Astrocyte of the spinal cord (primary cell): Measurements from ENCODE around the gene AUTS2.
"Not testable (repeated sequence)": the region's sequence is repeated elsewhere in the genome, so short reads cannot be mapped to it uniquely, and the experiment has no call there.

Experiments used
- DNase-seq: peaks from one replicate; pipeline ENCODE4 v3.0.0; 2011; ENCODE audit warnings: low read depth, low spot score
- H3K4me3 ChIP-seq: 2 replicates; pipeline ENCODE4 v1.5.1; 2011; ENCODE audit warnings: low read depth, mild to moderate bottlenecking, low read length, moderate library complexity
- CTCF ChIP-seq: IDR thresholded peaks from 2 replicates; pipeline ENCODE4 v1.5.1; 2012; ENCODE audit warnings: low read depth, mild to moderate bottlenecking, low read length, inconsistent platforms
- in situ Hi-C: cut with HindIII; loops from 2 replicates; pipeline ENCODE4 v1.10.0; 2017; ENCODE audit warnings: low sequenced_read_pairs

Gene AUTS2

GRCh38 chr7:70808876-70809275 lies 1210.6 kb downstream of the AUTS2 start:
- TF ChIP-seq CTCF: no peak
- in situ Hi-C loops: no loop called here
- H3K4me3 ChIP-seq: no peak overlapping the region
- no peak for DNase-seq

- TF ChIP-seq CTCF: no peak
- no peak for DNase-seq
- in situ Hi-C loops: no loop called here
- no peak overlapping the region for H3K4me3 ChIP-seq
Measured at GRCh38 chr7:70810558-70811139, 1212.4 kb downstream of the AUTS2 start.

DNA sequence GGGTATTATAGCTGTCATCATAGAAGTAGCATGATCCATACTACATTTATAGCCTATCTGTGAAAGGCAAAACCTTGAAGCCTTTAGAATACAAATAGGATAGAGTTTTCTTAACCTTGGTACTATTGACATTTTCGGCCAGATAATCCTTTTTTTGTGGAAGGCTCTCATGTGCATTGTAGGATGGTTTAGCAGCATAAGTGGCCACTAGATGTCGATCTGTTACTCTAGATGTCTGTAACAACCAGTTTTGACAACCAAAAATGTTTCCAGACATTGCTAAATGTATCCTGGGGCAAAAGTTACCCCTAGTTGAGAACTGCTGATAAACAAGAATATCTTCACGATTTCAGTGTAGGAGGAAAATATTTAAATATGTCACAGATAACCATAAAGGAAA lies 1214.2 kb downstream of the AUTS2 start:
- H3K4me3 ChIP-seq: no peak overlapping the region
- in situ Hi-C loops: no loop called here
- no peak for DNase-seq
- TF ChIP-seq CTCF: peak; percentile 47

GRCh38 chr7:70822490-70822889 lies 1224.2 kb downstream of the AUTS2 start:
- DNase-seq, H3K4me3 ChIP-seq, in situ Hi-C loops: not testable (repeated sequence)

- in situ Hi-C loops: no loop called here
- peak overlapping the region; percentile 27 for H3K4me3 ChIP-seq
- TF ChIP-seq CTCF: peak; percentile 80
- peak; percentile 50 for DNase-seq
Measured at GRCh38 chr7:70829221-70830059, 1231.2 kb downstream of the AUTS2 start.

DNA sequence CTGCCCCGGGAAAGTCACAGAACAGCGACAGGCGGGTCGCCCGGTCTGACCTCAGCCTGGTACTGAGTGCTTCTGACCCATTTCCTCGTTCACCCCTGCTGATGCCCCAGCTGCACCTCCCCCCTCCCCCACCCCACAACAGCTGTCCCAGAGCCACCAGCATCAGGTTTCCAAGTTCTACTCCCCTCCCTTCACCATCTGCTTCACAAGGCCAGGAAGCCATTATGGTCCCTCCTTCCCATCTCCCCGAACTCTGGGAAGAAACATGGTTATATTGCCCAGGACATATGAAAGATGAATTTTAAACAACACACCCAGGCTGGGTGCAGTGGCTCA lies 1231.8 kb downstream of the AUTS2 start:
- no peak for TF ChIP-seq CTCF
- in situ Hi-C loops: no loop called here
- DNase-seq: no peak
- no peak overlapping the region for H3K4me3 ChIP-seq

- in situ Hi-C loops: no loop called here
- no peak overlapping the region for H3K4me3 ChIP-seq
- no peak for TF ChIP-seq CTCF
- no peak for DNase-seq
Measured at GRCh38 chr7:70830426-70830825, 1232.2 kb downstream of the AUTS2 start.
